SH-SY5Y (cell line): ENCODE results near the gene ATAD3C.

Experiments used
- GATA2 ChIP-seq: IDR thresholded peaks from 2 replicates; pipeline ENCODE4 v1.6.1; 2011; ENCODE audit warnings: mild to moderate bottlenecking, low read depth, low read length
- GATA3 ChIP-seq: IDR thresholded peaks from 2 replicates; pipeline ENCODE4 v1.6.1; 2011; ENCODE audit warnings: low read depth, mild to moderate bottlenecking, low read length, moderate library complexity

DNA sequence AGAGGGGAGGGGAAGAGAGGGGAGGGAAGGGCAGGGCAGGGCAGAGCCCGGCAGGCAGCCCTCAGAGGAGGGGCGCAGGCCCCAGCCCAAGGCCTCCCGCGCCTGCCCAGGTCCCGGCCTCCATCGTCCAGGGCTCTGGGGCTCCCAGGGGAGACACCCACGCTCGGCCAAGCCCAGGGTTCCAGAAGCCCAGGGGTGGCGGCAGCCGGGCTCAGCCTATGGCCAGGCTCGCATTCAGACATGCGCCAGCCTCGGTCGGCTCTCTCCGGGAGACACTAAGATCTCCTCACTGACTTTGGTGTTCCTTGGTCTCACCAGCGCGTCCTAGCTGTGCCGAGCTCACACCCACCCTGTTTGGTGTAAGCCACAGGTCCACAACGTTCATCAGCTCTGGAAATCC is 21.3 kb upstream of the ATAD3C start:
- TF ChIP-seq GATA2 (no peak), GATA3 (no peak)
